GM12878 (cell line): Measurements from ENCODE around the gene SCGB2B2. TPM values are rescaled to one million over a fixed set of nuclear protein-coding genes. Genes with fewer than 3 reads are reported as not detected.
"Not testable (repeated sequence)": the region's sequence is repeated elsewhere in the genome, so short reads cannot be mapped to it uniquely, and the experiment has no call there.

ENCODE experiments used
- ATAC-seq: fragments of 200-7000 bp; cut with Tn5 transposase; 3 replicates; pipeline ENCODE4 v1.9.1; 2020; ENCODE audit warnings: mild to moderate bottlenecking, moderate library complexity
- BruUV-seq: library from RNA; stranded (reverse); fragments of 400-500 nt; replicated peaks from 2 replicates; lab custom pipeline; 2021; lab: Mats Ljungman, UMichigan
- CTCF ChIA-PET: fragments of 300-600 bp; sonication (Branson Sonifier 250); formaldehyde crosslinking; extraction: SDS; loops from one replicate; lab custom pipeline; 2021; ENCODE audit warnings: inconsistent platforms; lab: Yijun Ruan, JAX
- POLR2A ChIA-PET: fragments of 350-600 bp; formaldehyde crosslinking; extraction: SDS; loops from one replicate; lab custom pipeline; 2021; ENCODE audit warnings: inconsistent platforms; lab: Charles Lee
- RAD21 ChIA-PET: fragments of 300-600 bp; sonication (Branson Sonifier 250); formaldehyde crosslinking; loops from one replicate; lab custom pipeline; 2023; ENCODE audit warnings: antibody characterized with exemption; ENCODE audit not compliant: unreplicated experiment; lab: Charles Lee
- SMC1A ChIA-PET: fragments of 300-600 bp; sonication (Branson Sonifier 250); formaldehyde crosslinking; loops from one replicate; lab custom pipeline; 2023; ENCODE audit not compliant: unreplicated experiment, uncharacterized antibody; lab: Charles Lee
- DNase-seq: peaks from one replicate; pipeline ENCODE4 v3.0.0-alpha.2; 2011; ENCODE audit warnings: low read depth, low spot score
- FAIRE-seq: peaks from 3 replicates; lab custom pipeline; 2011; peaks lifted over from hg19 to GRCh38; lab: Jason Lieb, UNC
- H2AFZ ChIP-seq: 2 replicates; pipeline ENCODE4 v1.6.0; 2011; ENCODE audit warnings: low read depth, low read length, control low read depth; ENCODE audit not compliant: control insufficient read depth
- H3K27ac ChIP-seq: 2 replicates; pipeline ENCODE4 v1.5.1; 2011; ENCODE audit warnings: control low read depth; ENCODE audit not compliant: control insufficient read depth, insufficient read depth
- H3K27me3 ChIP-seq, 2 experiments: replicated peaks in 1 of 2; 2 replicates each; pipeline versions ENCODE4 v1.6.0 to v1.6.1; 2011; ENCODE audit warnings: low read length in 1 of 2; ENCODE audit not compliant: control insufficient read depth in 2 of 2, insufficient read depth in 2 of 2
- H3K36me3 ChIP-seq, 2 experiments: 2 replicates each; pipeline ENCODE4 v1.5.1; 2011; ENCODE audit warnings: low read length in 1 of 2; ENCODE audit not compliant: control insufficient read depth in 2 of 2, insufficient read depth in 2 of 2
- H3K4me1 ChIP-seq: 2 replicates; pipeline ENCODE4 v1.6.1; 2011; ENCODE audit warnings: mild to moderate bottlenecking, low read length, moderate library complexity, mixed read lengths; ENCODE audit not compliant: control insufficient read depth, insufficient read depth
- H3K4me2 ChIP-seq: 2 replicates; pipeline ENCODE4 v1.6.0; 2011; ENCODE audit warnings: control low read depth; ENCODE audit not compliant: control insufficient read depth, insufficient read depth
- H3K4me3 ChIP-seq: fragments of 200-600 bp; sonication (generic); 2 replicates; pipeline ENCODE4 v1.5.1; 2016
- H3K79me2 ChIP-seq: 2 replicates; pipeline ENCODE4 v1.6.0; 2011; ENCODE audit warnings: low read length; ENCODE audit not compliant: control insufficient read depth, insufficient read depth
- H3K9ac ChIP-seq: 2 replicates; pipeline ENCODE4 v1.8.0; 2011; ENCODE audit warnings: low read length, control low read depth, mixed read lengths; ENCODE audit not compliant: control insufficient read depth, insufficient read depth
- H3K9me3 ChIP-seq: replicated peaks from 3 replicates; pipeline ENCODE4 v1.5.1; 2011; ENCODE audit warnings: mild to moderate bottlenecking, low read length; ENCODE audit not compliant: control insufficient read depth, insufficient read depth
- H4K20me1 ChIP-seq: 2 replicates; pipeline ENCODE4 v1.6.0; 2011; ENCODE audit not compliant: control insufficient read depth, insufficient read depth
- POLR2AphosphoS5 ChIP-seq: IDR thresholded peaks from 2 replicates; pipeline ENCODE4 v1.6.1; 2011; ENCODE audit warnings: mild to moderate bottlenecking, low read length, inconsistent platforms
- SMAD5 ChIP-seq: IDR thresholded peaks from 2 replicates; pipeline ENCODE4 v1.6.1; 2016; ENCODE audit warnings: antibody characterized with exemption, low read depth
- TCF12 ChIP-seq: IDR thresholded peaks from 2 replicates; pipeline ENCODE4 v1.6.1; 2011; ENCODE audit warnings: low read depth, mild to moderate bottlenecking, low read length
- ZNF687 ChIP-seq: fragments of 450-650 bp; IDR thresholded peaks from 2 replicates; pipeline ENCODE4 v1.6.1; 2017; ENCODE audit warnings: mild to moderate bottlenecking, moderate library complexity
- WGBS: methylation state at CpG from one replicate; pipeline ENCODE4 v1.1.6; 2016; ENCODE audit warnings: low lambda C conversion rate; ENCODE audit not compliant: insufficient replicate concordance, insufficient coverage; ENCODE audit errors: missing lambda C conversion rate; 5-methylcytosine and 5-hydroxymethylcytosine counted together
- in situ Hi-C: fragments of 300-500 bp; cut with MboI; formaldehyde crosslinking; loops from 9 replicates; pipeline ENCODE4 v1.14.3; 2018; ENCODE audit warnings: mixed read lengths
- intact Hi-C: fragments of 100-400 bp; cut with micrococcal nuclease; formaldehyde crosslinking; loops from one replicate; pipeline ENCODE4 v1.14.2; 2022; ENCODE audit not compliant: unreplicated experiment
- polyA plus RNA-seq, 11 experiments: library from polyadenylated mRNA; depleted of rRNA in 4 of 11; unstranded in 6 of 11; stranded (reverse) in 5 of 11; fragments of >200 nt; fragmentation: Nextera tagmentation in 4 of 11; fragmentation: Illumina TruSeq in 1 of 11; extraction: Ambion mirVana in 4 of 11; extraction: Trizol in 1 of 11; gene quantifications; 1 replicate in 1 of 11; 2 replicates in 10 of 11; pipeline versions ENCODE4 v1.2.1 to v1.2.3, GENCODE V29; 2011 to 2016; ENCODE audit warnings: inconsistent platforms in 2 of 11, missing spikeins in 2 of 11, low read depth in 1 of 11
- total RNA-seq, 4 experiments: library from RNA; depleted of rRNA in 3 of 4; stranded (reverse); fragments of >200 nt in 3 of 4; fragmentation: Illumina TruSeq in 1 of 4; extraction: Trizol in 1 of 4; gene quantifications; 2 replicates each; pipeline versions ENCODE4 v1.2.1 to v1.2.3, GENCODE V29; 2013 to 2021
- TF ChIP-seq, protein P1 (sequence below): IDR thresholded peaks from 2 replicates; pipeline ENCODE4 v1.6.1; 2012; ENCODE audit warnings: improper control_type of control experiment, low read depth, low read length; ENCODE audit not compliant: insufficient replicate concordance

The SCGB2B2 gene
- total and polyA plus RNA-seq, 10 of the 15 experiments (the other 5 are each of a cell fraction or from before 2014, with no cell fraction given) = 0.06 to 0.35 (median 0.21) TPM; not detected in 6

- TF ChIP-seq, protein P1, sequence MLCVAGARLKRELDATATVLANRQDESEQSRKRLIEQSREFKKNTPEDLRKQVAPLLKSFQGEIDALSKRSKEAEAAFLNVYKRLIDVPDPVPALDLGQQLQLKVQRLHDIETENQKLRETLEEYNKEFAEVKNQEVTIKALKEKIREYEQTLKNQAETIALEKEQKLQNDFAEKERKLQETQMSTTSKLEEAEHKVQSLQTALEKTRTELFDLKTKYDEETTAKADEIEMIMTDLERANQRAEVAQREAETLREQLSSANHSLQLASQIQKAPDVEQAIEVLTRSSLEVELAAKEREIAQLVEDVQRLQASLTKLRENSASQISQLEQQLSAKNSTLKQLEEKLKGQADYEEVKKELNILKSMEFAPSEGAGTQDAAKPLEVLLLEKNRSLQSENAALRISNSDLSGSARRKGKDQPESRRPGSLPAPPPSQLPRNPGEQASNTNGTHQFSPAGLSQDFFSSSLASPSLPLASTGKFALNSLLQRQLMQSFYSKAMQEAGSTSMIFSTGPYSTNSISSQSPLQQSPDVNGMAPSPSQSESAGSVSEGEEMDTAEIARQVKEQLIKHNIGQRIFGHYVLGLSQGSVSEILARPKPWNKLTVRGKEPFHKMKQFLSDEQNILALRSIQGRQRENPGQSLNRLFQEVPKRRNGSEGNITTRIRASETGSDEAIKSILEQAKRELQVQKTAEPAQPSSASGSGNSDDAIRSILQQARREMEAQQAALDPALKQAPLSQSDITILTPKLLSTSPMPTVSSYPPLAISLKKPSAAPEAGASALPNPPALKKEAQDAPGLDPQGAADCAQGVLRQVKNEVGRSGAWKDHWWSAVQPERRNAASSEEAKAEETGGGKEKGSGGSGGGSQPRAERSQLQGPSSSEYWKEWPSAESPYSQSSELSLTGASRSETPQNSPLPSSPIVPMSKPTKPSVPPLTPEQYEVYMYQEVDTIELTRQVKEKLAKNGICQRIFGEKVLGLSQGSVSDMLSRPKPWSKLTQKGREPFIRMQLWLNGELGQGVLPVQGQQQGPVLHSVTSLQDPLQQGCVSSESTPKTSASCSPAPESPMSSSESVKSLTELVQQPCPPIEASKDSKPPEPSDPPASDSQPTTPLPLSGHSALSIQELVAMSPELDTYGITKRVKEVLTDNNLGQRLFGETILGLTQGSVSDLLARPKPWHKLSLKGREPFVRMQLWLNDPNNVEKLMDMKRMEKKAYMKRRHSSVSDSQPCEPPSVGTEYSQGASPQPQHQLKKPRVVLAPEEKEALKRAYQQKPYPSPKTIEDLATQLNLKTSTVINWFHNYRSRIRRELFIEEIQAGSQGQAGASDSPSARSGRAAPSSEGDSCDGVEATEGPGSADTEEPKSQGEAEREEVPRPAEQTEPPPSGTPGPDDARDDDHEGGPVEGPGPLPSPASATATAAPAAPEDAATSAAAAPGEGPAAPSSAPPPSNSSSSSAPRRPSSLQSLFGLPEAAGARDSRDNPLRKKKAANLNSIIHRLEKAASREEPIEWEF = no peak
- TF ChIP-seq, all 136 proteins: peak for 0
Measured at GRCh38 chr19:34687348-34687747, 10.4 kb upstream of the SCGB2B2 start (continued).

GRCh38 chr19:34686455-34686854 lies 9.5 kb upstream of the SCGB2B2 start:
- SMC1A ChIA-PET = no interaction called here
- POLR2A ChIA-PET = no interaction called here
- in situ Hi-C loops = no loop called here
- Histone ChIP-seq H3K27ac (no peak overlapping the region), H3K9me3 (peaks cover 20% of the 10 kb centered on the region; the same call in 2 of the 3 replicates), H3K4me3 (no peak overlapping the region), H3K4me1 (no peaks in the 10 kb centered on the region), H3K79me2 (no peaks in the 10 kb centered on the region), H3K4me2 (no peak overlapping the region), H3K36me3 (peaks cover 0 to 11% of the 10 kb centered on the region in 2 experiments; a peak in 2 of 4 replicates), H2AFZ (no peak overlapping the region), H3K9ac (no peak overlapping the region), H4K20me1 (no peaks in the 10 kb centered on the region), H3K27me3 (no peaks in the 10 kb centered on the region)
- intact Hi-C loops = no loop called here
- BruUV-seq = no TSS peak
- no peak for DNase-seq
- no peak for TF ChIP-seq POLR2AphosphoS5
- TF ChIP-seq TCF12 = no peak
- TF ChIP-seq ZNF687 = no peak
- no peak for TF ChIP-seq SMAD5
- CTCF ChIA-PET = no interaction called here
- ATAC-seq = no peak
- RAD21 ChIA-PET = no interaction called here
- 80% methylated on average over 5 of the region's 5 CpGs for WGBS
- FAIRE-seq = no peak

- CTCF ChIA-PET, H3K4me2 ChIP-seq, BruUV-seq, H3K4me3 ChIP-seq, H4K20me1 ChIP-seq, POLR2A ChIA-PET, H3K9ac ChIP-seq, H3K27me3 ChIP-seq, SMC1A ChIA-PET, FAIRE-seq, H3K79me2 ChIP-seq, H2AFZ ChIP-seq, intact Hi-C loops, RAD21 ChIA-PET, DNase-seq, H3K4me1 ChIP-seq, H3K27ac ChIP-seq, in situ Hi-C loops, ATAC-seq: not testable (repeated sequence)
- H3K9me3 ChIP-seq = peaks cover 24% of the 10 kb centered on the region; the same call in 2 of the 3 replicates
- peaks cover 0 to 13% of the 10 kb centered on the region in 2 experiments; a peak in 2 of 4 replicates for H3K36me3 ChIP-seq
- 86% methylated on average over 5 of the region's 5 CpGs for WGBS
Measured at GRCh38 chr19:34685266-34685665, 8.3 kb upstream of the SCGB2B2 start.
